ENCODE measurements around the gene AP4E1.
A peak's percentile ranks its signal among the peaks of the same experiment; 100 is the strongest.

The AP4E1 gene

GRCh38 chr15:50879016-50879617 is 29.4 kb upstream of the AP4E1 start:
- ChIA-PET CTCF (no interaction called here), POLR2A (no interaction called here)
- no peak for DNase-seq (ENCODE audit: extremely low spot score)
- no peak for TF ChIP-seq SP1 (IDR thresholded peaks at IDR 0.05)
- no peak for TF ChIP-seq LEF1 (IDR thresholded peaks at IDR 0.05; ENCODE audit: borderline replicate concordance)
- TF ChIP-seq FOXM1 (IDR thresholded peaks at IDR 0.05; ENCODE audit: borderline replicate concordance) = no peak
- no peak for TF ChIP-seq FOXA1 (IDR thresholded peaks at IDR 0.05)
- TF ChIP-seq CTBP1 (IDR thresholded peaks at IDR 0.05; ENCODE audit: borderline replicate concordance) = no peak
- no peak for TF ChIP-seq NFRKB (IDR thresholded peaks at IDR 0.05)
- TF ChIP-seq FOXK2 (IDR thresholded peaks at IDR 0.05) = no peak
- TF ChIP-seq BHLHE40 (IDR thresholded peaks at IDR 0.05; ENCODE audit: borderline replicate concordance) = no peak

DNA sequence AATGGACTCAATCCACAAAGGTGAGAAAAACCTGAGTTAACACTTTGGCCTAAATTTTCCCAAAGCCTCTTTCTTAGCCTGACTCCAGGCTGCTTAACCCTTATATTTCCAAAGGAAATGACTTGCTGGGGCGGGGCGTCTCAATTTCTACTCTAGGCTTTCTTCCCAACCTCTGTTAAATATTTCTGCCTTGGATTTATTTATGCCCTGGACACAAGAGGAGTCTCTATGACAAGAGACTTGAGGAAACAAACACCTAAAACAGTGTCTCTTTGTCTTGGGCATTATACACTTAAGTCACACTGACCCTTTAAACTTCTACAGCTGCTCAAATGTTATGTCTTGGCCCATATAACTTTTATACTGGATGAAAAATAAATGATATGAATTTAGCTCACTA is 28.3 kb upstream of the AP4E1 start:
- no peak for TF ChIP-seq FOXA1 (IDR thresholded peaks at IDR 0.05)
- no peak for TF ChIP-seq NFRKB (IDR thresholded peaks at IDR 0.05)
- POLR2A ChIA-PET = no interaction called here

GRCh38 chr15:50880651-50881114 is 27.8 kb upstream of the AP4E1 start:
- no peak for DNase-seq (ENCODE audit: extremely low spot score)
- ChIA-PET POLR2A (no interaction called here), CTCF (no interaction called here)
- TF ChIP-seq SP1 (IDR thresholded peaks at IDR 0.05) = no peak
- TF ChIP-seq CTBP1 (IDR thresholded peaks at IDR 0.05; ENCODE audit: borderline replicate concordance) = no peak
- TF ChIP-seq FOXM1 (IDR thresholded peaks at IDR 0.05; ENCODE audit: borderline replicate concordance) = no peak
- no peak for TF ChIP-seq ELF4 (IDR thresholded peaks at IDR 0.05)

More for the DNA sequence above, 28.3 kb upstream of the AP4E1 start:
- no peak for DNase-seq (ENCODE audit: extremely low spot score)
- CTCF ChIA-PET = no interaction called here

DNA sequence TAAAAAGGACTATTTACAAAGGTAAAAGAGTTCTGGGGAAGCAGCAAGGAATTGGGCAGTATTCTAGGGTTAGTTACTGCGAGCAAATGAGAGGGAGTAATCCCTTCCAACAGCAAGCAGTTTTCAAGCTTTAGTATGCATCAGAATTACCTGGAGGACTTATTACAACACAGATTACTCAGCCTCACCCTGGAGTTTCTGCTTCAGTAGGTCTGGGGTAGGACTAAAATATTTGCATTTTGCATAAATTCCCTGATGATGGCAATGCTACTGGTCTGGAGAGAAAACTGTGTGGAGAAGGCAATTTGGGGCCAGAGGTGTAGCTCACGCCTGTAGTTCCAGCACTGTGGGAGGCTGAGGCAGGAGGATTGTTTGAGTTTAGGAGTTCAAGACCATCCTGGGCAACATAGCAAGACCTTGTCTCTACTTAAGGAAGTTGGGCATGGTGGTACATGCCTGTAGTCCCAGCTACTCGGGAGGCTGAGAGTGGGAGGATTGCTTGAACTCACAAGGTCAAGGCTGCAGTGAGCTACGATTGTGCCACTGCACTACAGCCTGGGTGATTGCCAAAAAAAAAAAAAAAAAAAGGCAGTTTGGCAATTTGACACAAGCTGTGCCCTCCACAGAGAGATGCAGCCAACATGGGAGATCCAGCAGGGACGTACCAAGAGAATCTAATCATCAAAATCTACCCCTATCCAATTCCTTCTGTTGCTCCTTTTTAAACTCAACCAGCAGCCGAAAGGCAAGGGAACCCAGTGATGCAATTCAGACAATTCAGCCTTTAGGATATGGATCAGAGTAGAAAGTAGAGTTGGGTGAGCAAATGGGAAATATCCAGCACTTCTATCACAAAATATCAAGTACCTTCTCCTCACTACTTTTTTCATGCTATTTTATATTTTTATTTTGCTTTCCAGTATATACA is 27.1 kb upstream of the AP4E1 start:
- ChIA-PET POLR2A (no interaction called here), CTCF (interaction anchor here (0.7 kb wide), 1 partner anchor 702 kb away, joined by 3 read pairs; no protein-coding TSS in a partner anchor)
- no peak for TF ChIP-seq NFRKB (IDR thresholded peaks at IDR 0.05)
- TF ChIP-seq L3MBTL2 (conservative IDR thresholded peaks at IDR 0.05) = no peak
- TF ChIP-seq, protein P1, sequence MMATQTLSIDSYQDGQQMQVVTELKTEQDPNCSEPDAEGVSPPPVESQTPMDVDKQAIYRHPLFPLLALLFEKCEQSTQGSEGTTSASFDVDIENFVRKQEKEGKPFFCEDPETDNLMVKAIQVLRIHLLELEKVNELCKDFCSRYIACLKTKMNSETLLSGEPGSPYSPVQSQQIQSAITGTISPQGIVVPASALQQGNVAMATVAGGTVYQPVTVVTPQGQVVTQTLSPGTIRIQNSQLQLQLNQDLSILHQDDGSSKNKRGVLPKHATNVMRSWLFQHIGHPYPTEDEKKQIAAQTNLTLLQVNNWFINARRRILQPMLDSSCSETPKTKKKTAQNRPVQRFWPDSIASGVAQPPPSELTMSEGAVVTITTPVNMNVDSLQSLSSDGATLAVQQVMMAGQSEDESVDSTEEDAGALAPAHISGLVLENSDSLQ (IDR thresholded peaks at IDR 0.05) = no peak
- no peak for TF ChIP-seq FOXA1 (IDR thresholded peaks at IDR 0.05)
- no peak for TF ChIP-seq ELF4 (IDR thresholded peaks at IDR 0.05)
- no peak for TF ChIP-seq FOXK2 (IDR thresholded peaks at IDR 0.05)
- DNase-seq (ENCODE audit: extremely low spot score) = no peak

DNA sequence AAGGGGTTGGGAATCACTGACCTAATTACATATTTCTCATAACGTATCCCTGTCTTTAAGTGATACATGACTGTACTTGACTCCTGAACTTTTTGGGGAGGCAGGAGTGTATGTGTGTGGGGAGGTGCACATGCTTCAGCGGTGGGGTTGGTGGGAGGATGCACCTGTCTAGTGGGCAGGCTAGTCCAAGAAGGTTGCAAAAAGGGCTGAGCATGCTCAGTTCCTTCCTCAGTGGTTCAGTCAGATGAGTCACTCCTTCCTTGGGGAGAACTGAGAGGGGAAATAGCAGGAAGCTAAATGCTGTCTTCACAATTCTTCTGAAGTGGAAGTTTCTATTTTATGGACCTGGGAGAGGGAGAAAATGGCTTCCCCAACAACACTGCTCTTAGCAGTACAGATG is 24.6 kb upstream of the AP4E1 start:
- POLR2A ChIA-PET = no interaction called here
- TF ChIP-seq BHLHE40 (IDR thresholded peaks at IDR 0.05; ENCODE audit: borderline replicate concordance) = no peak
- TF ChIP-seq CTBP1 (IDR thresholded peaks at IDR 0.05; ENCODE audit: borderline replicate concordance) = no peak
- no peak for TF ChIP-seq HDGF (IDR thresholded peaks at IDR 0.05; ENCODE audit: borderline replicate concordance)
- TF ChIP-seq TARDBP (IDR thresholded peaks at IDR 0.05) = no peak
- no peak for TF ChIP-seq L3MBTL2 (conservative IDR thresholded peaks at IDR 0.05)
- TF ChIP-seq NFRKB (IDR thresholded peaks at IDR 0.05) = no peak
- no peak for TF ChIP-seq SUZ12 (IDR thresholded peaks at IDR 0.05)
- no peak for TF ChIP-seq SP1 (IDR thresholded peaks at IDR 0.05)
- no peak for TF ChIP-seq FOXA1 (IDR thresholded peaks at IDR 0.05)
- no peak for TF ChIP-seq ARNT (IDR thresholded peaks at IDR 0.05)
- CTCF ChIA-PET = no interaction called here
- DNase-seq (ENCODE audit: extremely low spot score) = no peak

DNA sequence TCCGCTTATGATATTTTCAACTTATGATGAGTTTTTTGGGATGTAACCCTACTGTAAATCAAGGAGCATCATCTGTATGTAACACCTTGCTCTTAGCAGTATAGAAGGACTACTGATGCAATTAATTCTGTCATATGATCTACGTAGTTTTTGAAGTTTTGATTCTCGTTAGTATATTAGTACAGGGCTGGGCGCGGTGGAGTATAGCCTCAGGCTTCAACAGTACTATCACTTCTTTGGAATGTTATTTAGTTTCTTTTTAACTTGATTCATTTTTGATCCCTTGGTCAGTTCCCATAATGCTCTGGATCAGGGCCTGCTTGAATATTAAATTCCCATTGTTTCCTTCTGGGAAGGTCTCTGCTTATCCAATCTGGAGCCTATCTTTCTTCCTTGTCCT is 23.9 kb upstream of the AP4E1 start:
- POLR2A ChIA-PET = no interaction called here
- CTCF ChIA-PET = no interaction called here
- DNase-seq (ENCODE audit: extremely low spot score) = no peak
- TF ChIP-seq HDGF (IDR thresholded peaks at IDR 0.05; ENCODE audit: borderline replicate concordance) (no peak), TARDBP (IDR thresholded peaks at IDR 0.05) (no peak), NFRKB (IDR thresholded peaks at IDR 0.05) (no peak), ARNT (IDR thresholded peaks at IDR 0.05) (no peak), SUZ12 (IDR thresholded peaks at IDR 0.05) (no peak), BHLHE40 (IDR thresholded peaks at IDR 0.05; ENCODE audit: borderline replicate concordance) (no peak), FOXK2 (IDR thresholded peaks at IDR 0.05) (no peak), CTBP1 (IDR thresholded peaks at IDR 0.05; ENCODE audit: borderline replicate concordance) (no peak), L3MBTL2 (conservative IDR thresholded peaks at IDR 0.05) (no peak)
- TF ChIP-seq, protein P1 (IDR thresholded peaks at IDR 0.05) = no peak

DNA sequence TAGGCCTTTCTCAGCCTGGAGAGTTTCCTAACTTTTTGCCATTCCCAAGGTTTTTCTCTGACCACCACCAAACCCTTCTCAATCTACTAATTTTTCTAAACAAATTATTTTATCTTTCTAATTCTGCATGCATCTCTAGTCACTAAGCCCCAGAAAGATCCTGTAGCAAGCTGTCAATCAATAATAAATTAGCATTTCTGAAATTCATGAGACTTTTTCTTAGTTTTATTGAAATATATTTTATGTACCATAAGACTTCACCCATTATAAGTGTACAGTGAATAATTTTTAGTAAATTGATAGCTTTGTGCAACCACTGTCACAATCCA is 22.4 kb upstream of the AP4E1 start:
- CTCF ChIA-PET = interaction anchor here (0.9 kb wide), 1 partner anchor 61 kb away, joined by 3 read pairs; no protein-coding TSS in a partner anchor
- POLR2A ChIA-PET = no interaction called here
- TF ChIP-seq ZNF384 (IDR thresholded peaks at IDR 0.05) (no peak), SP1 (IDR thresholded peaks at IDR 0.05) (no peak), NFRKB (IDR thresholded peaks at IDR 0.05) (no peak), L3MBTL2 (conservative IDR thresholded peaks at IDR 0.05) (no peak), HDGF (IDR thresholded peaks at IDR 0.05; ENCODE audit: borderline replicate concordance) (no peak), FOXM1 (IDR thresholded peaks at IDR 0.05; ENCODE audit: borderline replicate concordance) (no peak), TARDBP (IDR thresholded peaks at IDR 0.05) (no peak), BHLHE40 (IDR thresholded peaks at IDR 0.05; ENCODE audit: borderline replicate concordance) (no peak)
- TF ChIP-seq, protein P1 (IDR thresholded peaks at IDR 0.05) = peak; percentile 73
- no peak for DNase-seq (ENCODE audit: extremely low spot score)
